Left ventricle myocardium inferior (tissue), 1 donor: ENCODE data around the gene SUFU. TPM values are rescaled to one million over a fixed set of nuclear protein-coding genes. Genes with fewer than 3 reads are reported as not detected.

Experiments
- total RNA-seq: library from RNA; stranded (reverse); fragmentation: NEBNext Ultra II Directional; extraction: Animal tissue kit (Norgen Biotek cat#: 25700); gene quantifications from one replicate; pipeline ENCODE4 v1.2.1, GENCODE V29; 2021
- donor health status: DM: no; HTN: yes; CAD: no; lungs with severe emphysema.

Gene SUFU
- total RNA-seq, 1 donor from 2014 or later, result 7.9 TPM

Other genes starting within 250 kb of the SUFU start
- gene NFKB2, start 108.3 kb upstream of the SUFU start, total RNA-seq, result 11.0 TPM
- gene PSD, start 85.2 kb upstream of the SUFU start, total RNA-seq, result 0.93 TPM
- gene FBXL15, start 83.1 kb upstream of the SUFU start, total RNA-seq, result 12.3 TPM
- 72.3 TPM for gene CUEDC2, start 71.4 kb upstream of the SUFU start, total RNA-seq
- not detected for gene C10orf95, start 52.4 kb upstream of the SUFU start, total RNA-seq
- 103 TPM for gene ACTR1A, start 1.3 kb upstream of the SUFU start, total RNA-seq
- 95.1 TPM for gene TRIM8, start 140.5 kb downstream of the SUFU start, total RNA-seq
- gene ARL3, start 210.4 kb downstream of the SUFU start, total RNA-seq, result 13.4 TPM
- 1.6 TPM for gene SFXN2, start 210.7 kb downstream of the SUFU start, total RNA-seq
- gene WBP1L, start 240.0 kb downstream of the SUFU start, total RNA-seq, result 22.6 TPM